NCI-H345 treated with DMSO at 0.1 percent for 48 hours (cell line): ENCODE results near the gene FRMD4B.
"Not testable (repeated sequence)": the region's sequence is repeated elsewhere in the genome, so short reads cannot be mapped to it uniquely, and the experiment has no call there.

ENCODE experiments used
- DNase-seq: peaks from one replicate; lab custom pipeline; 2025; ENCODE audit not compliant: unreplicated experiment; lab: John Stamatoyannopoulos, UW

Gene FRMD4B

DNA sequence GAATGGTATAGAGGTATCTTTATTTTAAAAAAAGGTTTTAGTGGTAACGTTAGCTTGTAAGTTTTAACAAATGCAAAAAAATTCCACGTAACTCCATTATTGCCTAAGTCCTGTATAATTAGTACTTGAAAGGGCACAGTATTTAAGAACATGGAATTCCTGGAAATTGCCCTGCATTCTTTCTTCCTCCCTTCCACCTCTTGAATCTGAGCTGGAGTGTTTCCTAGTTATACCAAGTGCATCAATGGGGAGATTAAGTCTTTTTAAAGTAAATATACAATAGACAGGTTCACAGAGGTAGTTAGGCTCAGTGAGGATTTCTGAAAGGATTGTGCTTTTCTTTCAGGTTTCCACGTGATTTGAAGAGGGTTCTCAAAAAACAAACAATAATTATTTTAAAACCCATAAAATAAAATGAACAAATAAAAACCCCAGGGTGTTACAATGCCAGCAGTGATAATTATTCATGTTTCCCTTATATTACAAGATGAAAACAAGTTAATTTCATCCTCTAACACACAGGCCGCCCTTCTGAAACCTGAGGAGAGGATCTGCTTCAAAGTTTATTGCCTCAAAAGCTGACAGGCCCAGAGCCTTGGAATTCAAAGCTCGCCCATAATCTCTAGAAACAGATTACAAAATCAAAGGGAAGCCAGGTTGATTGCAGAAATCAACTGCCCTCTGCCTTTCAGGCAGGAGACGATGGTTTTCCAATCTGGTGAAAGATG is 134.6 kb downstream of the FRMD4B start:
- no peak for DNase-seq

DNA sequence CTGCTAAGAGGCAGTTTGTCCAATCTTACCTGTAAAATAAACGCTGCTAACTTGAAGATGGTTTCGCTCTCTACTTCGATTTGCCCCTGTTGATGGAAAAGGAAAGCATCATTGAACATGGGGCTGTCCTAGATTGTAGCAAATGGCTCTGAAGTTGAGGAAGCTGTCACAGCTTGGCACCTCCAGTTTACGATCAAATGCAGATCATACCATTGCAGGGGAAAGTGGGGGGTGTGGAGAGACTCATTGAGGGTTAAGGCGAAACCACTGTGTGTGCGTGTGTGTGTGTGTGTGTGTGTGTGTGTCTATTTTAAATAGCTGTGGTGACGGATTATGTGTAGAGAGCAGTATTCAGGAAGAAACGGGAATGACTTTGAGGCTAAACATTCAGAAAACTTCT is 135.9 kb downstream of the FRMD4B start:
- no peak for DNase-seq

DNA sequence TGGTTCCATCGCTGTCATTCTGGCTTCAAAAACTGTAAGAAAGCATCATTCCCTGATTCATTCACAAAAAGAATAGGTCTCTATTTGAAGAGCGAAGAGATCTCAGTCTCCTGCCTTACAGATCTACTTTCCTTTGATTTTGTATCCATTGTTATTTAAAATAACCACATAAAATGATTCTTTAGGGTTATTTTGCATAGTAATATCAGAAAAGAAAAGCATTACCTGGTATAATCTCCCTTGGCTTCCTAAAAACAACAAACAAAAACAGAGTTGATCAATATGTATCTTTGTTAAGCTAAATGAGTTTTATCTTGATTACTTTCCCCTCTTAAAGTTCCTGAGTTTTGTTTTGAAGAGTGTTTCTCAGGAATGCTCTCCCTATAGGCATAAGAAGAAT is 136.9 kb downstream of the FRMD4B start:
- no peak for DNase-seq

DNA sequence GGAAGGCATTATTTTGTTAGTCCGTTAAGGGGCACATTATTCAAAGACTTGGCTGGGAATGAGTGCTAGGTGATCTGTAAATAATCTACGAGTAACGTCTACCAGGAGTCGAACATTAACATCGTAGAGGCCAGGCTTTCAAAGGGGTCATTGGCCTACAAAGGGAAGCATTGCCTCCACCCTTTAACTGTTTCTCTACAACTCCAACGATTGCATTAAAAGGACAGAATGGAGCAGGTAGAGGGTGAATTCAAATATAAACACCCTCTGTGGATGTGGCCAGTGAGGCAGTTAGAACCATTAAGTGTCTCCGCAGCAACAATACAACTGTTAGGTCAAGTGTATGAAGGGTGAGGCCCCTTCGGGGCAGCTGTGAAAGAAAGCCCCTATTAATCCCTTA is 137.5 kb downstream of the FRMD4B start:
- no peak for DNase-seq

DNA sequence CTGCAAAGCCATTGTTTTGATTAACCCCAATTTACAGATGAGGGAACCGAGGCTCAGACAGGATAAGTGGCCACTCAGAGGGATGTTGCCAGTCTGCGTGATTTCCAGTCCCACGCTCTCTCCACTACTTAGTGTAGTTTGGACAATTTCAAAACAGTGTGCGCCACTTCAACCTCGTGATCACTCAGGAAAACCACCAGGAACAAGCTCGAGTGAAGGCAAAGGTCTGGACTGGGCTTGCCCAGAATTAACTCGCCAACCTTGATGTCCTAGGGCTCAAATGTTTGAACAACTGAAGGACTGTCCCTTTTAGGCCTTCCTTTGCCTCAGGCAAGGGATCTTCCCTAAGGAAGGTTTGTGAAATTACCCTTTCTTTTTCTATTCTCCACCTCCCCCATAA is 139.3 kb downstream of the FRMD4B start:
- no peak for DNase-seq

DNA sequence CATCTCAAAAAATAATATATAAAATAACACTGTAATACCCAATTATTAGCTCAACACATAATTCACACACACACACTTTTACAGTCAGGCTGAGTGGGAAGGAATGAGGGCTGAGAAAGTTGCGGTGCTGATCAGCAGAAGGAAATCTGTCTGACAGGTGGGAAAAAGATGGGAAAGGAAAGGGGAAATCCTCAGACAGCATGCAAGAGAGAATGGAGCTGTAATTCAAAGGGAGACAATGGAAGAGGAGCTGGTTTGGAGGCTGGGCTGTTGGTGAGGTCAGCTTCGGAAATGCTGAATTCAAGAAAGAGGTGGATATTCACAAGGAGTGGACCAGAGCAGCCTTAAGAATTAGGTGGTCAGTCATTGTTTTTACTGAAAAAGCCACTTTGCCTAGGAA is 141.8 kb downstream of the FRMD4B start:
- DNase-seq = no peak

DNA sequence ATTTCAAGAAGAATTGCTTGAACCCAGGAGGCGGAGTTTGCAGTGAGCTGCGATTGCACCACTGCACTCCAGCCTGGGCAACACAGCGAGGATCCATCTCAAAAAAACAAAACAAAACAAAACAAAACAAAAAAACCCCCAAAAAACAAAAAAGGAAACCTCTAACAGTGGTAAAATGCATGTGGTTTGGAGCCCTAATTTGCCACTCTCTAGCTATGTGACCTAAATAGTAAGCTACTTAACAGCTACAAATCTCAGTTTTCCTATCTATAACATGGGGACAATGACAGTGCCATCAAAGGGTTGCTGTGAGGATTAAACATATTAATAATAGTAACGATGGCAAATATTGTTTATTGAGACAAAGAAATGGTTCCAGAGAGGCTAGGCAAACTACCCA is 144.1 kb downstream of the FRMD4B start:
- no peak for DNase-seq

DNA sequence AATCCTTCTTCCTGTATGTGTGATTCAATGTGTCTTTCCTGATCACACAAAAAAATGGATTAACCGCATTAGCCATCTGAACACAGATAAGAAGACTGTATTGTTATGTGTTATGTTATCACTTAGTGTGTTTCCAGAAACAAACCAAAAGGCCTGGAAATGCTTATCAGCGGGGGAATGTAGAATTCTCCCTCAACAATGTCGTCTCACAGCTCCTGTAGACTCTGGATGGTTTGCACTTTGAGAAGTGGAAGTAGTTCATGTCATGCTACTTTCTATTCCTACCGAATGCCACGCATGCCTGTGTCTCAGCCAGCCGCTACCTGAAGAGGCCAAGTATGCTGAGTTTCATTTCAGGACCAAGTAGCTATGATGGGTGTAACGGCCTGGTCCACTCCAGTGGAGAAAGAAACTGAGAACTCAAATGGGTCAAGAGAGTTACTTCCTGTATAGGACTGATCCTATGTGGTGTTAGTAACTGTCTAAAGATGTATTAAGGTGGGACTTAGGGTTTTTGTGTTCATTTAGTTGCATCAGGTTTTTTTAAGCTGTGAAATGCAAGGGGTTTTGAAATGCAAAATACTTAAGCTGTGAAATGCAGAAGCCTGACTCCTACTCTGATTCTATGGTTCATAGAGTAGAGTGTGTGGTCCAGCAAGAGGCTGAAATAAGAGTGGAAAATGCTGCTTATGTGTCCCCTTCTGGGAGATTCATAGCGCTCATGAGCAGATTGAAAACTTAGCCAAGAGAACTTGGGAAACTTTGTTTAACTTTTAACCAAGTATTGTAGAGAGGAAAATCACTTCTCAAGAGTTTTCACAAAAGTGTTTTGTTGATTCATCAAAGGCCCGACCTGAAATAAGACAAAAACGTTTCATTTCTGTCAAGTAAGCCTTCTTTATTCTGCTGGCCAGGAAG is 145.0 kb downstream of the FRMD4B start:
- DNase-seq = no peak

DNA sequence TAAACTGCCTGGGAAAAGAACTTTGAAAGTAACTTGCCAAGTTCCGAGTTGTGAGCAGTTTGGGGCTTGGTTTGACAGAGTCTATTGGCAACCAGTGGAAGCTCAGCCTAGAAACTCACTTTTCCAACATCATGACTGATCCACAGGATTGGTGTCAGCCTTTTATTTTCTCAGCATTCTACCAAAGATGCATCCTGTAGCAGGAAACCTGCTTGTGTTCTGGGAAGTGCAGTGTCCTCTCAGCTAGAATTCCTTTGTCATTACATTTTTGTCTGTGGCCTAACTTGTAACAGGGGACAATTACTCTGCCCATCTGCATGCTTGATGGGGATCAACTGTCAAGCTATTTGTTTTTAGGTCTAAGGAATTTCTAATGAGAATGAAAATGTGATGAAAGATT is 146.8 kb downstream of the FRMD4B start:
- no peak for DNase-seq

DNA sequence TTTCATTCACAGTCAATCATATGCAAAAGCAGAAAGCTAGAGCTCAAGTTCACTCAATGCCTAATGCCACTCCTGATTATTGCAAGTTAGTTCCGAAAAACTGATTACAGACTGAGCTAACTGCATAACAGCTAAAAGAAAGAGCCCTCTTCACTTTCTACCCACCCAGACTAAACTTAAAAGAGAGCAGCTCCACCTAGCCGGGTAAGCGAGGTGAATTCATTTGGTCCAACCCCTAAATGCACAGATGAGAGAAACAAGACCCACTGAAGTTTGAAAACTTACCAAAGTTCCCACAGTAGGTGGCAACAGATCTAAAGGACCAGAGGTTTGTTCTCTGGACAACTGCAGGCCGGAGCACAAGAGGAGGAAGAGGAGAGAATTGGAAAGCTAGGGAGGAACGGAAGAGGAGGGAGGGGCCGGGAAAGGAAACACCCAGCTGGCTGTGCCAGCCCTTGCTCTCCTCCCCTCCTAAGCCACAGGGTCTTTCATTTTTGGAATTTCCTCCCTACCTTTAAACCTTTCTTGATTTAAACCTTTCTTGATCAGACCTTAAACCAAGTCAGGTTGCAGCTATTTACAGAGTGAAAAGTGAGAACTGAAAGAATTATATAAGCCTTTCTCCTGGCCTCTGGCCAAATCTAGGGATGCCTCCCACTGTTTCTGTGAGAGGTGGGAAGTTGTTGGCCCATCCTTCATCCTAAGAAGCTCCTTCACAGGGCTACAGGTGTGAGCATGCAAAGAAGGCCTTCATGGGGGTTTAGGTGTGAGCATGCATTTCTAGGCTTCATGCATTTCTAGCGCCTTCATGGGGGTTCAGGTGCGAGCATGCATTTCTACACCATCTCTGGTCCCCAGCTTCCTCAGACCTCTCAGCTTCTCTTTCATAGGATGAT is 148.8 kb downstream of the FRMD4B start:
- DNase-seq = no peak

DNA sequence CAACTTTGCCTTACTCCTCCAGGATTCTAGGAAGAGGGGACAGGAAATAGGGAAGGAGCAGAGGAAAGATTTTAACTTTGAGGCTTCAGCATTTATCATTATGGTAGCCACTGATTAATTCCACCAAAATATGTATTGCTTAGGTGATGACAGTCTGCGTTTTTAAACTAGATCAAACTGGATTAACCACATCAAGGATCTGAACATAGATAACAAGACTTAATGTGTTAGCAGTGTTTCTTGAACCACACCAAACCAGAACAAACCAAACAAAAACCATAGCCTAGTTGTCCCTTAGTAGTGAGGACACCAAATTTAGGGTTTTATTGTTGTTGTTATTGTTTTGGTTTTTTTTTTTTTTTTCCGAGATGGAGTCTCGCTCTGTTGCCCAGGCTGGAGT is 150.0 kb downstream of the FRMD4B start:
- DNase-seq = no peak

DNA sequence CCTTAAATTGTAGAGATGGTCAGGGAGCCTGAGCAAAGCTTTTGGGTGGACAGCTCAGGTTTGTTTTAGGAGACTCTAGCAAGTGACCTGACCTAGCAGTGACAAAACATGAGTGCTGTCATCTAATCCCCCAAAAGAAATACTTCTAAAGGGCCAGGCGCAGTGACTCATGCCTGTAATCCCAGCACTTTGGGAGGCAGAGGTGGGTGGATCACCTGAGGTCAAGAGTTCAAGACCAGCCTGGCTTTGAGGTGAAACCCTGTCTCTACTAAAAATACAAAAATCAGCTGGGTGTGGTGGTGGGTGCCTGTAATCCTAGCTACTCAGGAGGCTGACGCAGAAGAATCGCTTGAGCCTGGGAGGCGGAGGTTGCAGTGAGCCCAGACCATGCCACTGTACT is 150.7 kb downstream of the FRMD4B start:
- not testable (repeated sequence) for DNase-seq

DNA sequence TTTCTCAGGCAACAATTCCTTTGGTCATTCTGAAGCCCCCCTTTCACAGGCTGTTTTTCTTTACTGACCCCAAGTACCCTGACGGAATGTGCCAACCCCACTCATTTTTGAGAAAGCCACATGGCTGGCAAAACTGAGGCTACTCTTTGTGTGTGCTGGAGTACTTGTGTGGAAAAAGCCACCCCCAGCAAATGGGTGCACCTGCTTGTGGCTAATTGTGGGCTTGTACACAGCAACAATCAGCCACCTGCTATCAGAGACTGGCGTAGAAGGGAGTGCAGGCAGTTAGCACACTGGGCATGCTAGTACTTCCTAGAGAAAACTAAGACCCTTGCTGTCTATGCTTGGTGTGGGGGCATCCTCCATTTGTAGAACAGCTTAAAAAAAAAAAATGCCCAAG is 153.4 kb downstream of the FRMD4B start:
- no peak for DNase-seq

DNA sequence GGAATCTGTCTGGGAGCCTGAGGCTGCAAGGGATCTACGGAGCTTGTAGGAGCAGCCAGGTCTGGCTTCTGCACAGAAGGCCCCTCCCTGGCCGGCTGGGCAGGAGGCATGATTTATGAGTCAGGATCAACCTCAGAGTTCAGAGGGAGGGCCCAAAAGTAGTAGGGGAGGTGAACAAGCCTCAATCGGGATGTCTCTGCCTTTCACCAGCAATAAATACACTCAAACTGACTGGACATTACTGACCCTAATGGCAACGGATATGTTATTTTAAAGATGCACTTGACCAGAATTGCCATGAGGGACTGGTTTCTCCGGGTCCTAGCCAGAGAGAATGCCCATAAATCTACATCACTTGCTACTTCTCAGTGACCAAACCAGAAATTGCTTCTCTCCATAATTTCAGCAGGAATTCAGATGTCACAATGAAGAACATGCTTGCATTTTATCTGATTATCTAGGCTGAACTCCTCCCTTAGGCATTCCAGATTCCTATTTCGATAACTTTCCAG is 153.9 kb downstream of the FRMD4B start:
- DNase-seq = no peak

DNA sequence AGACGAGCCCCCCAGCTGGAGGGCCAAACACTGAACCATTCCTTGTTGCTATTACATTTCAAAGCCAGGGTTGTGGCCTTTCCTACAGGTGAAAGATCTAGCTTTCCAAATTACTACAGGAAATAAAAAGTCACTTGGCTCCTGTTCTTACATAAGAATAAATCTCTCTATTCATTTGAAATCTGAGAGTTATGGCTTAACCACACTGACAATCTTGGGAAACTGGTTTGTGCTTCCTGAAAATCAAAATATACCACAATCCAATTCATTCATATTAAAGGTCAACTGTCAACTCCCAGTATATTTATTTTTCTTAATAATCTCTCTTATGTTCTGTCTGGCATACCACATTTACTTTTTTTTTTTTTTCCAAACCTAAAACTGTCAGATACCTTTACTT is 159.8 kb downstream of the FRMD4B start:
- no peak for DNase-seq

DNA sequence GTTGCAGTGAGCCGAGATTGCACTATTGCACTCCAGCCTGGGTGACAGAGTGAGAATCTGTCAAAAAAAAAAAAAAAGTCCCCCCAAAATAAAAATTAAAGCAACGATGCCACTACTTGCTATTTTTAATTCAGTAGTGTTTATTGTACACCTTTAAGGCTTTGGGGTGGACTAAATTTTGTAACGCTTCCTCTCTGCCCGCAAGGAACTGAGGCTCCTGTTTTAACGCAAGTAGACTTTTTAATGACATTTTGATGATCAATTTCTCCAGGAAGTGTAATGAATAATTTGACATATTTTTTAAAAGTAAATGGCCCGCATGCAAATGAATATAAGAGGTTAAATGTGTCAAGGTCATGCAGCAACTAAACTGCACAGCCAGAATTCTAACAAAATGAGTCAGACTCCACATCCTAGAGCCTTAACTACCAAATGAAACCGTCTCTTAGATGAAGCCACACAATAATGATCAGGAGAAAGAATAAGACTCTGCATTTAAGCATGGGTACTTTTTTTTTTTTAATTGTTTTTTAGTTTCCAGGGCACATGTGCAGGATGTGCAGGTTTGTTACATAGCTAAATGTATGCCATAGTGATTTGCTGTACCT is 166.7 kb downstream of the FRMD4B start:
- no peak for DNase-seq

DNA sequence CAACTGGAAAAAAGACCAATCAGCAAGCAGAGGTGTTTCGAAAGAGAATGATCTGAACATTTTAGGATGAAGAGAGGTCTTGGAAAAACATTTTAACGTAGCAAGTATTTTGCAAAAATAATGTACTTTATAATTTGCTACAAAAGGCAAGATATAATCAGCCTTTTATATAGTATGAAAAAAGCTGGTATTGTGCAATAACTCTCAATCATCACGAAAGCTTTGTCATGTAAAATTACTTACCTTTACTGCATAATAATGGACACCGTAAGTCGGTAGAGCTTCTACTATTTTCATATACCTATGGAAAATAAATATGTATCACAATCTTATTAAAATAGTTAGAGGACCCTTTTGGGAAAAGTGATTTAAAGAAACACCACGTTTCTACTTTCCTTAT is 167.8 kb downstream of the FRMD4B start:
- no peak for DNase-seq

DNA sequence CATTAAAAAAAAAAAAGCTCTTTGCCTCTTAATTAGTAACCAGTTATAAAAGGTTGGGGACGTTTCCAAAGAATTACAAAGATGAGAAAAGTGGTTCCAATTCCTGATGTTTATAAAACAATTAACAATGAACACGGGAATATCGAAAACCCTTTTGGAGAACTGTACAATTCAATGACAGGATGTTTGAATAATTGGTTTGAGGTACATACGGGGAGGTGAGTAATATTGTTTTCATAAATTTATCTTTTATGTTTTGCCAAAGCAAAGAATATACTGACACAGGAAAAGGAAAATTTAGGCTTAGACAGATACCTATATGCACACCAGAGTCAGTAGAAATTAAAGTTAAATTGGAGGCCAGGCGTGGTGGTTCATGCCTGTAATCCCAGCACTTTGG is 168.9 kb downstream of the FRMD4B start:
- DNase-seq = no peak

DNA sequence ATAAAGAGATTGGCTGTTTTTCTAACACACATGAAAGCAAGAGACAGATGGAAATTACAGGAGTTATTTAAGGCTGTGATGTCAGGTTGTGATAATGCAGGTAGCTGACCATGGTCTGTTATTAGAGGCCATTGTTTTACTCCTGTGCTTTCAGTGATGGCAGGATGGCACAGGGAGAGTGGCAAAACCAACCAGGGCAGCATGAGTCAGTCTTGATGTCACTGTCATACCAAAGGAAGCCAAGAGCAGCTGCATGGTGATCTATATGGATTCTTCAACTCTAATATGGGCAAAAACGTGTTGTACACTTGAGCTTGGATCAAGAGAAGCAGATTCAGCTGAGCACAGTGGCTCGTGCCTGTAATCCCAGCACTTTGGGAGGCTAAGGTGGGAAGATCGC is 171.6 kb downstream of the FRMD4B start:
- DNase-seq = no peak

DNA sequence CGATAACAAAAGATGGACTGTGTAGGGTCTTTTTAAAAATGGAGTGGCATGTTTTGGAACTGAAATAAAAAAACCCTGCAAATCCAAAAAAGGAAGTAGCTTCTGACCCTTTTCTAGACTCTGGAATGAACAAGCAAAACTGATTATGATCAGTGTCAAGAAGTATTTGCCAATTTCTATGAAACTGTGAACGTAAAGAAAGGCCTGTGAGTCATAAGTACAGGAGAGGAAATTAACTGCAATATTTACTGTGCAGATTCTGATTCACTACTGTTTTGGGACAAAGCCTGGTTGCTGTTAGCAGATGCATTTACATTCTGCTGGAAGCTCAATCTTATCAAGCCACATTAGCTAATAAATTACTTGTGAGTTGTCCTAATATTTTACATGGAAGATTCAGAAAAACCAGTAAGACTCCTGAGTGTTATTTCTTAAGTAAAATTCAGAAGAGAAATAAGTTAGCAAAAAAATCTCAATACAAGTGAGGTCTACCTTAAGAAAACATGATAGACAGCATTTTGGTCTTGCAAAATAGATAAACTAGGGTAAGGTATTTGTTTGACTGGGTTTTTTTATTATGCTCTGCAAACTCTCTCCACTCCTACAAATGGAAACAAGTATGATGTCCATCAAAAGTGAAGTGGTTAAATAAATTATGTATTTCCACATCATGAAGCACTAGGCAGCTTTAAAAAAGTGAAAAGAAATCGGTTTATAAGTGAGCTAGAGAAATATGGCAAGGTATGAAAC is 173.3 kb downstream of the FRMD4B start:
- no peak for DNase-seq
